Loucy (cell line): Measurements from ENCODE around the gene PLEKHM2.

Experiments used
- H2AFZ ChIP-seq: fragments of 200-600 bp; sonication (generic); 2 replicates; pipeline ENCODE4 v1.6.0; 2016; ENCODE audit warnings: antibody characterized with exemption, mild to moderate bottlenecking, low read length, moderate library complexity
- H3F3A ChIP-seq: fragments of 200-600 bp; 2 replicates; pipeline ENCODE4 v1.6.0; 2016; ENCODE audit warnings: antibody characterized with exemption, low read depth, mild to moderate bottlenecking
- H3K27me3 ChIP-seq: fragments of 200-600 bp; sonication (generic); 2 replicates; pipeline ENCODE4 v1.6.1; 2014; ENCODE audit warnings: low read length, mild to moderate bottlenecking; ENCODE audit not compliant: insufficient read depth, poor library complexity, severe bottlenecking
- H3K36me3 ChIP-seq: fragments of 200-600 bp; sonication (generic); 2 replicates; pipeline ENCODE4 v1.6.1; 2016; ENCODE audit warnings: low read length; ENCODE audit not compliant: insufficient read depth
- H3K4me1 ChIP-seq: fragments of 200-600 bp; sonication (generic); 2 replicates; pipeline ENCODE4 v1.5.1; 2014; ENCODE audit warnings: low read length, mild to moderate bottlenecking; ENCODE audit not compliant: insufficient read depth, poor library complexity, severe bottlenecking
- H3K4me2 ChIP-seq: fragments of 200-600 bp; sonication (generic); 2 replicates; pipeline ENCODE4 v1.6.0; 2014; ENCODE audit warnings: antibody characterized with exemption, low read length, low read depth, mild to moderate bottlenecking; ENCODE audit not compliant: poor library complexity, severe bottlenecking
- H3K4me3 ChIP-seq: fragments of 200-600 bp; sonication (generic); 2 replicates; pipeline ENCODE4 v1.5.1; 2014; ENCODE audit warnings: low read length, mild to moderate bottlenecking, mixed read lengths; ENCODE audit not compliant: poor library complexity, severe bottlenecking
- H3K79me2 ChIP-seq: fragments of 200-600 bp; sonication (generic); 2 replicates; pipeline ENCODE4 v1.6.1; 2014; ENCODE audit warnings: low read length; ENCODE audit not compliant: insufficient read depth
- H3K9ac ChIP-seq: fragments of 200-600 bp; sonication (generic); 2 replicates; pipeline ENCODE4 v1.6.0; 2014; ENCODE audit warnings: mild to moderate bottlenecking, low read depth, low read length, moderate library complexity; ENCODE audit not compliant: poor library complexity, severe bottlenecking
- H3K9me2 ChIP-seq: fragments of 200-600 bp; sonication (generic); replicated peaks from 2 replicates; pipeline ENCODE4 v1.6.1; 2016; ENCODE audit warnings: low read depth, low read length, mixed read lengths
- H3K9me3 ChIP-seq: fragments of 200-600 bp; sonication (generic); 2 replicates; pipeline ENCODE4 v1.6.1; 2014; ENCODE audit warnings: mild to moderate bottlenecking, antibody characterized with exemption, low read length, low read depth; ENCODE audit not compliant: insufficient read depth
- H4K20me1 ChIP-seq: fragments of 200-600 bp; sonication (generic); 2 replicates; pipeline ENCODE4 v1.6.0; 2014; ENCODE audit warnings: antibody characterized with exemption, low read length, mild to moderate bottlenecking; ENCODE audit not compliant: insufficient read depth, poor library complexity, severe bottlenecking
- EZH2phosphoT487 ChIP-seq: fragments of 200-600 bp; IDR thresholded peaks from 2 replicates; pipeline ENCODE4 v1.6.1; 2018; ENCODE audit warnings: antibody characterized with exemption, mild to moderate bottlenecking, moderate library complexity, borderline replicate concordance
- TF ChIP-seq, protein P1 (sequence below): fragments of 200-600 bp; sonication (generic); conservative IDR thresholded peaks from 2 replicates; pipeline ENCODE4 v1.5.1; 2014; ENCODE audit warnings: mild to moderate bottlenecking, antibody characterized with exemption, low read length

Gene PLEKHM2

GRCh38 chr1:15730936-15731335 lies 46.8 kb downstream of the PLEKHM2 start:
- Histone ChIP-seq H3K9ac (no peak overlapping the region), H3K9me2 (no peaks in the 10 kb centered on the region), H3K36me3 (peaks cover 45% of the 10 kb centered on the region; the same call in 1 of the 2 replicates), H3K4me3 (no peak overlapping the region), H3K9me3 (no peaks in the 10 kb centered on the region), H2AFZ (no peak overlapping the region), H3K27me3 (no peaks in the 10 kb centered on the region), H4K20me1 (no peaks in the 10 kb centered on the region), H3K79me2 (no peaks in the 10 kb centered on the region), H3K4me1 (no peaks in the 10 kb centered on the region), H3K4me2 (no peak overlapping the region), H3F3A (no peaks in the 10 kb centered on the region)
- no peak for TF ChIP-seq EZH2phosphoT487
- TF ChIP-seq, protein P1, sequence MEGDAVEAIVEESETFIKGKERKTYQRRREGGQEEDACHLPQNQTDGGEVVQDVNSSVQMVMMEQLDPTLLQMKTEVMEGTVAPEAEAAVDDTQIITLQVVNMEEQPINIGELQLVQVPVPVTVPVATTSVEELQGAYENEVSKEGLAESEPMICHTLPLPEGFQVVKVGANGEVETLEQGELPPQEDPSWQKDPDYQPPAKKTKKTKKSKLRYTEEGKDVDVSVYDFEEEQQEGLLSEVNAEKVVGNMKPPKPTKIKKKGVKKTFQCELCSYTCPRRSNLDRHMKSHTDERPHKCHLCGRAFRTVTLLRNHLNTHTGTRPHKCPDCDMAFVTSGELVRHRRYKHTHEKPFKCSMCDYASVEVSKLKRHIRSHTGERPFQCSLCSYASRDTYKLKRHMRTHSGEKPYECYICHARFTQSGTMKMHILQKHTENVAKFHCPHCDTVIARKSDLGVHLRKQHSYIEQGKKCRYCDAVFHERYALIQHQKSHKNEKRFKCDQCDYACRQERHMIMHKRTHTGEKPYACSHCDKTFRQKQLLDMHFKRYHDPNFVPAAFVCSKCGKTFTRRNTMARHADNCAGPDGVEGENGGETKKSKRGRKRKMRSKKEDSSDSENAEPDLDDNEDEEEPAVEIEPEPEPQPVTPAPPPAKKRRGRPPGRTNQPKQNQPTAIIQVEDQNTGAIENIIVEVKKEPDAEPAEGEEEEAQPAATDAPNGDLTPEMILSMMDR: no peak

DNA sequence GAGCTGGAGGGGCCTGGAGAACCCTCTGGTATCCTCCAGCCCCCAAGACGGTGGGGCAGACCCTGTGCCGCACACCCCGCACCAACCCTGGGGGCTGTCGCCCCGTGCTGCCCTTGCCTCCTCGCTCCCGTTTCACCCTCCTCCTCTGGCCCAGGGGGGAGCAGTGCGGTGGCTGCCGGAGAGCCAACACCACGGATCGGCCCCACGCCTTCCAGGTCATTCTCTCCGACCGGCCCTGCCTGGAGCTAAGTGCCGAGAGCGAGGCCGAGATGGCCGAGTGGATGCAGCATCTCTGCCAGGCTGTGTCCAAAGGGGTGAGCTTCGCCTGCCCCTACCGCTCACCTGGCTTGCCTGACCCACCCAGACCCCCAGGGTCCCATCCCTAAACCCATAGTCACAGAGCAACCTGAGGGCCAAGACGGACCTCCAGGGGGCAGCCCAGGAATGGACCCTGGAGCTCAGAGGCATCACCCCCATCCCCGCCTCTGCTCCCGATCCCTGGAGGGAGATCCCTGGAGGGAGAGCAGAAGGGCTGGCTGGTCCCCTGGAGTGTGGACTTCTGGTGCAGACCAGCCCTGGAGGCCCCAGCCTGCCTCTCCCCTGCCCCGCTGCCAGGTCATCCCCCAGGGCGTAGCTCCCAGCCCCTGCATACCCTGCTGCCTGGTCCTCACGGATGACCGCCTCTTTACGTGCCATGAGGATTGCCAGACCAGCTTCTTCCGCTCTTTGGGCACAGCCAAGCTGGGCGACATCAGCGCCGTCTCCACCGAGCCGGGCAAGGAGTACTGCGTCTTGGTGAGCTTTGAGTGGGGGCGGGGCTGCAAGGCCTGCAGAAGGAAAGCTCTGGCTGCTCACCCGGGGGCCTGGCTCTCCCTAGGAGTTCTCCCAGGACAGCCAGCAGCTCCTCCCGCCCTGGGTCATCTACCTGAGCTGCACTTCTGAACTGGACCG lies 47.9 kb downstream of the PLEKHM2 start:
- TF ChIP-seq EZH2phosphoT487: no peak
- TF ChIP-seq, protein P1: no peak
- H3K9me3 ChIP-seq: no peaks in the 10 kb centered on the region
- no peak overlapping the region for H2AFZ ChIP-seq
- peaks cover 35% of the 10 kb centered on the region; the same call in 1 of the 2 replicates for H3K36me3 ChIP-seq
- H3K4me1 ChIP-seq: no peaks in the 10 kb centered on the region
- no peaks in the 10 kb centered on the region for H3F3A ChIP-seq
- no peaks in the 10 kb centered on the region for H3K27me3 ChIP-seq
- no peak overlapping the region for H3K9ac ChIP-seq
- no peaks in the 10 kb centered on the region for H3K79me2 ChIP-seq
- no peak overlapping the region for H3K4me2 ChIP-seq
- H3K4me3 ChIP-seq: no peak overlapping the region
- no peaks in the 10 kb centered on the region for H4K20me1 ChIP-seq
- H3K9me2 ChIP-seq: no peaks in the 10 kb centered on the region

DNA sequence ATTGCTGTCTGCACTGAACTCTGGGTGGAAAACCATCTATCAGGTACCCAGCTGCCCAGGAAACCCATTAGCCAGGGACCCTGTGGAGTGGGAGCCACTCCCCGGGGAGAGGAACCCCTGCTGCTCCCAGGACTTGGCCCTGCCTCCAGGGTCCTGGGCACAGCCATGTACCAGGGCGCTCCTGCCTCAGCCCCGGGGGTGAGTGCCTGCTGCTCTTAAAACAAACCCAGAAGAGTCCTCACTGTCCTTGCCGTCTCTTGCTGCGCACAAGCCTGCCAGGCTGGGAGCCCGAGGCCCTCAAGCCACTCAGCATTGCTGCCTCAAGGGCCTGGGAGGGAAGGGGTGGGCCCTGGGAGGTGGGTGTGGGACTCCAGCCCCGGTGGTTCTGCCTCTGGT lies 48.6 kb downstream of the PLEKHM2 start:
- peaks cover 28% of the 10 kb centered on the region; the same call in 1 of the 2 replicates for H3K36me3 ChIP-seq
- no peaks in the 10 kb centered on the region for H3K79me2 ChIP-seq

More for the DNA sequence above, 48.6 kb downstream of the PLEKHM2 start:
- no peaks in the 10 kb centered on the region for H3K27me3 ChIP-seq
- TF ChIP-seq, protein P1: no peak
- TF ChIP-seq EZH2phosphoT487: no peak
- H3K4me3 ChIP-seq: no peak overlapping the region
- no peaks in the 10 kb centered on the region for H3K4me1 ChIP-seq
- no peak overlapping the region for H3K9ac ChIP-seq
- H3K9me3 ChIP-seq: no peaks in the 10 kb centered on the region
- H2AFZ ChIP-seq: no peak overlapping the region
- no peaks in the 10 kb centered on the region for H3F3A ChIP-seq
- no peaks in the 10 kb centered on the region for H3K9me2 ChIP-seq
- H4K20me1 ChIP-seq: no peaks in the 10 kb centered on the region
- no peak overlapping the region for H3K4me2 ChIP-seq
